ENCODE measurements around the gene GPATCH4. TPM values are rescaled to one million over a fixed set of nuclear protein-coding genes. Genes with fewer than 3 reads are reported as not detected.
A peak's percentile ranks its signal among the peaks of the same experiment; 100 is the strongest.
"Not testable (repeated sequence)": the region's sequence is repeated elsewhere in the genome, so short reads cannot be mapped to it uniquely, and the experiment has no call there.

Gene GPATCH4
- total RNA-seq, 1 donor from 2014 or later, result 22.4 TPM

DNA sequence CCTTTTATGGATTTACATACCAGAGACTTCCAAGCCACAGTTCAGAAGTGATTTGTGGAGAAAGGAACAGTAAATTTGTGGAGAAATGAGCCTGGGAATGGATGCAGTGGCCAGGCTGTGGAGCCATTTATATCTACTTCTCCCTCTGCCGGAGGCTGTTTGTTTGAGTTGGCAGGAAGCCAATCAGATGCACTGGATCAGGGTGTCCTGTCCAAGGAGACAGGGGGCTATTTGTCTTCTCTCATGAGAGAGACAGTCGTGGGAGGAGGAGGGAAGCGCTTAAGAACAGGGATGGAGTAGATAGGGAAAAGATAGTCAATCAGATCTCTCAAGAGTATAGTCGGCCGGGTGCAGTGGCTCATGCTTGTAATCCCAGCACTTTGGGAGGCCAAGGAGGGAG, 15.2 kb upstream of the GPATCH4 start:
- DNase-seq (no peak), ATAC-seq (peak; percentile 55)
- Histone ChIP-seq H3K9me3 (no peaks in the 10 kb centered on the region), H3K27ac (no peak overlapping the region), H3K4me3 (no peak overlapping the region), H3K27me3 (peaks cover 24% of the 10 kb centered on the region), H3K36me3 (no peaks in the 10 kb centered on the region), H3K4me1 (no peaks in the 10 kb centered on the region)
- TF ChIP-seq, protein P1, sequence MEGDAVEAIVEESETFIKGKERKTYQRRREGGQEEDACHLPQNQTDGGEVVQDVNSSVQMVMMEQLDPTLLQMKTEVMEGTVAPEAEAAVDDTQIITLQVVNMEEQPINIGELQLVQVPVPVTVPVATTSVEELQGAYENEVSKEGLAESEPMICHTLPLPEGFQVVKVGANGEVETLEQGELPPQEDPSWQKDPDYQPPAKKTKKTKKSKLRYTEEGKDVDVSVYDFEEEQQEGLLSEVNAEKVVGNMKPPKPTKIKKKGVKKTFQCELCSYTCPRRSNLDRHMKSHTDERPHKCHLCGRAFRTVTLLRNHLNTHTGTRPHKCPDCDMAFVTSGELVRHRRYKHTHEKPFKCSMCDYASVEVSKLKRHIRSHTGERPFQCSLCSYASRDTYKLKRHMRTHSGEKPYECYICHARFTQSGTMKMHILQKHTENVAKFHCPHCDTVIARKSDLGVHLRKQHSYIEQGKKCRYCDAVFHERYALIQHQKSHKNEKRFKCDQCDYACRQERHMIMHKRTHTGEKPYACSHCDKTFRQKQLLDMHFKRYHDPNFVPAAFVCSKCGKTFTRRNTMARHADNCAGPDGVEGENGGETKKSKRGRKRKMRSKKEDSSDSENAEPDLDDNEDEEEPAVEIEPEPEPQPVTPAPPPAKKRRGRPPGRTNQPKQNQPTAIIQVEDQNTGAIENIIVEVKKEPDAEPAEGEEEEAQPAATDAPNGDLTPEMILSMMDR (IDR thresholded peaks at IDR 0.05), result no peak
- intact Hi-C loops (cut with DNase I), result no loop called here

DNA sequence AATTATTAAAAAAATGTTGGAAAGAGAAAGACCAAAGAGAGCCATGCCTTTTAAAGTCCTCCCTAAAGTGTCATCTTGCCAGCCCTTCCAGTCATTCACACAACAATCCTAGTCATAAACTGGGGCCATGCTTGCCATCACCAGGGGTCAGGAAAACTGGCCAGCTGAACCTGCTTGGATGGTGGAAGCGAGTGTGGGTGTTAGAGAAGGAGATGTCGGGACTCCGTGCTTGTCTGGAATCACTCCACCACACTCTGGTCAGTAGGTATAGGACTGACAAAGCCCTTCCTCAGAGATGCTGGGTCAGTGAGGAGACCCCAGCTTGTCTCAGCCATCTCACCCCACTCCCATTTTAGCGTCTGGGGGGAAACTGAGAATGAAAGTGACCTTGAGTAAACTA, 14.7 kb upstream of the GPATCH4 start:
- no peak for ATAC-seq
- TF ChIP-seq, protein P1 (IDR thresholded peaks at IDR 0.05), result no peak
- Histone ChIP-seq H3K4me1 (no peaks in the 10 kb centered on the region), H3K36me3 (no peaks in the 10 kb centered on the region), H3K27ac (peak overlapping the region; percentile 43), H3K9me3 (no peaks in the 10 kb centered on the region), H3K4me3 (no peak overlapping the region), H3K27me3 (peaks cover 23% of the 10 kb centered on the region)
- intact Hi-C loops (cut with DNase I), result no loop called here
- DNase-seq, result peak; percentile 26

DNA sequence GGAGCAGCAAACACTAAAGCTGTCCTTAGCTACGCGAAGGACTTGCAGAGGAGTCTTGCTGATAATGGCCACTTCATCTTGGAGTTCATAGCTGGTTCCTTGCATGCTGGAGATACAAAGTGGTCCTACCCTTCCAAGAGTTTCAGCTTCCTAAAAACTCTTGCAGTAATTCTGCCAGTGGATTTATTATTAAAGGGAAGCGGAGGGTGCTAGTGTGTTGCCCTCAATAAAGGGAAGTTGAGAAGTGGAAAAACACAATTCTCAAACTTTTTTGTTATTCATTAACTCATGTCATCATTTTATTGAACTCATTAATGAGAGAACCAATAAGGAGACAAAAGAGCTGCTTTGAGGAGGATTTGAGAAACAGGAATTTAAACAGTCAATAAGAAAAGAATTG, 11.4 kb upstream of the GPATCH4 start:
- intact Hi-C loops (cut with DNase I), result no loop called here
- Histone ChIP-seq H3K36me3 (no peaks in the 10 kb centered on the region), H3K27ac (no peak overlapping the region), H3K4me3 (no peak overlapping the region), H3K9me3 (no peaks in the 10 kb centered on the region), H3K27me3 (peaks cover 7% of the 10 kb centered on the region), H3K4me1 (no peaks in the 10 kb centered on the region)
- DNase-seq (no peak), ATAC-seq (no peak)
- TF ChIP-seq, protein P1 (IDR thresholded peaks at IDR 0.05), result no peak

DNA sequence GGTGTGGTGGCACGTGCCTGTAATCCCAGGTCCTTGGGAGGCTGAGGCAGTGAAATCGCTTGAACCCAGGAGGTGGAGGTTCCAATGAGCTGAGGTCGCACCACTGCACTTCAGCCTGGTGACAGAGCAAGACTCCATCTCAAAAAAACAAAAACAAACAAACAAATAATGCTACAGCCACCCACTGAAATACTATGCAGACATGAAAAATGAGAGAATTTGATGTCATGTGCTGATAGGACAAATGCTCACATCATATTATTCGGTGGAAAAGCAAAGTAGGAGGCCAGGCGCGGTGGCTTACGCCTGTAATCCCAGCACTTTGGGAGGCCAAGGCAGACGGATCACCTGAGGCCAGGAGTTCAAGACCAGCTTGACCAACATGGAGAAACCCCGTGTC, 8.8 kb upstream of the GPATCH4 start:
- H3K4me1 ChIP-seq; H3K36me3 ChIP-seq; intact Hi-C loops (cut with DNase I); H3K4me3 ChIP-seq; H3K27me3 ChIP-seq; ATAC-seq; H3K9me3 ChIP-seq; H3K27ac ChIP-seq: not testable (repeated sequence)
- DNase-seq, result peak; percentile 23

DNA sequence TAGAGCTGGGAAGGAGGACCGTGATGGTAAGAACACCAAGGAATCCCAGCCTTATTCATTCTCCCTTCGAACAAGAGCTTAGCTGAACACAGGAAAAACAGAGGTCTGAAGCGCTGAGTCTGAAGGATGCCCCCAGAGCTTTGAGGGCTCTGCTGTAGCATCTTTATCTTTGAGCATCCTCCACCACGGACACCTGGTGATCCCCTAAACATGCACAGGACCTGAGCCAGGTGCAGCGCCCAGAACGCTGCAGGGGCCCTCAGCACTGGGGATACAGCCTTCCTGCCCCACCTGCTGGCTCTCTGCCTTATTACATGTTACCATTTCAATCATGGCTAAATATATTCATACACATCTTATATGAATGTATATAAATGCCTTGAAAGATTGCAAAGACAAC, 7.7 kb upstream of the GPATCH4 start:
- intact Hi-C loops (cut with DNase I), result no loop called here
- peak; percentile 61 for ATAC-seq
- no peak overlapping the region for H3K27ac ChIP-seq
- DNase-seq, result peak; percentile 52
- no peaks in the 10 kb centered on the region for H3K9me3 ChIP-seq
- H3K27me3 ChIP-seq, result peaks cover 7% of the 10 kb centered on the region
- TF ChIP-seq, protein P1 (IDR thresholded peaks at IDR 0.05), result peak; percentile 33
- H3K4me3 ChIP-seq, result no peak overlapping the region
- H3K4me1 ChIP-seq, result no peaks in the 10 kb centered on the region
- H3K36me3 ChIP-seq, result no peaks in the 10 kb centered on the region

DNA sequence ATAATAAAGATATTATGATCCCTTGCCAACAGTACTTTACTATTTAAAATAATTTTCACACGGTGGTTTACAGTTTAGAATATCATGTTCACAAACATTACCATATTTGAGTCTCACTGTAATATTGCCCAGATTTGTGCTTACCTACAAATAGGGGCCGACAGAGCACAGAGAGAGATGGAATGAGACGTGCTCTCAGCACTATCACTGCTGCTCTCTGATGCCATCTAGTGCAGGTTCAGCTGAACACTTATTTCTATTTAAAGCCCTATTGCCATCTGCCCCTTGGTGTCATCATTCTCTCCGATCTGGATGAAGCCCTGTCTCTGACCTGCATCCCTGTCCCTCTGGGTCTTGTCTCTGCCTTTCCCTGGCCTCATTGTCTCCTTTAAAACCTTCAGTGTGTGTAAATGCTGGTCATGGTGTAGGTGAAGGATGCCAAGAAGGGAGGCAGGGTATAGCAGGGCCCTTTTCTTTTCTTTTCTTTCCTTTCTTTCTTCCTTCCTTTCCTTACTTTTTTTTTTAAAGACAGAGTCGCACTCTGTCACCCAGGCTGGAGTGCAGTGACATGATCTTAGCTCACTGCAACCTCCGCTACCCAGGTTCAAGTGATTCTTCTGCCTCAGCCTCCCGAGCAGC, 6.9 kb upstream of the GPATCH4 start:
- intact Hi-C loops (cut with DNase I), result no loop called here
- H3K36me3 ChIP-seq, result no peaks in the 10 kb centered on the region
- no peaks in the 10 kb centered on the region for H3K4me1 ChIP-seq
- TF ChIP-seq, protein P1 (IDR thresholded peaks at IDR 0.05), result peak; percentile 80
- DNase-seq (peak; percentile 17), ATAC-seq (peak; percentile 99)
- no peak overlapping the region for H3K4me3 ChIP-seq
- no peaks in the 10 kb centered on the region for H3K9me3 ChIP-seq
- peaks cover 7% of the 10 kb centered on the region for H3K27me3 ChIP-seq
- no peak overlapping the region for H3K27ac ChIP-seq

DNA sequence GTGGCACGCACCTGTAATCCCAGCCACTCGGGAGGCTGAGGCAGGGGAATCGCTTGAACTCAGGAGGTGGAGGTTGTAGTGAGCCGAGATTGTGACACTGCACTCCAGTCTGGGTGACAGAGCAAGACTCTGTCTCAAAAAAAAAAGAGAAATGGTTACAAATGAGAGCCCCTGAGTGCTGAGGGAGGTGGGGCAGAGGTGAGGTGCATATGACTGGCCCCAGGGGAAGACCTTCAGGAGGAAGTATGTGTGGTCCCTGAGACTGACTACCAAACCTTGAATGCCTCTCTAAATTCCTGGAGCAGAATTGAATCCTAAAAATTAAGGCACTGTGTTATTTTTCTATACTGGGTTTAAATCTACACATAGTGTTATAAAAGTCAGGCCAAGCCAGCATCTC, 6.1 kb upstream of the GPATCH4 start:
- H3K27ac ChIP-seq; H3K27me3 ChIP-seq; H3K4me1 ChIP-seq; H3K4me3 ChIP-seq; ATAC-seq; intact Hi-C loops (cut with DNase I); H3K9me3 ChIP-seq; H3K36me3 ChIP-seq: not testable (repeated sequence)
- DNase-seq, result peak; percentile 7
